Measurements from ENCODE around the gene MAML3. TPM values are rescaled to one million over a fixed set of nuclear protein-coding genes. Genes with fewer than 3 reads are reported as not detected.

MAML3 gene
- total RNA-seq, 6 donors from 2014 or later, result 9.6 to 31.4 (median 14.5) TPM

- no peak for TF ChIP-seq POLR2A (IDR thresholded peaks at IDR 0.05)
- no peak for TF ChIP-seq CTCF (IDR thresholded peaks at IDR 0.05)
- TF ChIP-seq EP300 (IDR thresholded peaks at IDR 0.05), result no peak
- no peak for TF ChIP-seq POLR2AphosphoS5 (IDR thresholded peaks at IDR 0.05)
- H3K27ac ChIP-seq, result no peak overlapping the region
- DNase-seq (no peak), ATAC-seq (ENCODE audit: low FRiP score in 2 of 2) (no peak)
- no peaks in the 10 kb centered on the region for H3K9me3 ChIP-seq
- 96 to 98% methylated on average over 9 of the region's 9 CpGs for WGBS, 2 donors
- no peak overlapping the region for H3K4me3 ChIP-seq
- H3K27me3 ChIP-seq, result no peaks in the 10 kb centered on the region
- no peaks in the 10 kb centered on the region for H3K36me3 ChIP-seq
- peaks cover 0 to 12% (median 5%) of the 10 kb centered on the region in 4 donors for H3K4me1 ChIP-seq
Observed at GRCh38 chr4:139860435-139861024, 293.5 kb downstream of the MAML3 start.

GRCh38 chr4:139859876-139860275, 294.1 kb downstream of the MAML3 start:
- Histone ChIP-seq H3K4me3 (no peak overlapping the region), H3K9me3 (no peaks in the 10 kb centered on the region), H3K36me3 (no peaks in the 10 kb centered on the region), H3K27ac (no peak overlapping the region), H3K4me1 (peaks cover 0 to 12% (median 5%) of the 10 kb centered on the region in 4 donors), H3K27me3 (no peaks in the 10 kb centered on the region)
- no peak for ATAC-seq (ENCODE audit: low FRiP score in 2 of 2)
- TF ChIP-seq EP300 (IDR thresholded peaks at IDR 0.05), result no peak
- peak in 1 of 2 donors; percentile 66 for DNase-seq
- 94 to 96% methylated on average over 22 to 31 of the region's 31 CpGs for WGBS, 2 donors

GRCh38 chr4:139858436-139859205, 295.4 kb downstream of the MAML3 start:
- DNase-seq (no peak), ATAC-seq (ENCODE audit: low FRiP score in 2 of 2) (no peak)
- no peaks in the 10 kb centered on the region for H3K9me3 ChIP-seq
- TF ChIP-seq POLR2AphosphoS5 (IDR thresholded peaks at IDR 0.05) (no peak), EP300 (IDR thresholded peaks at IDR 0.05) (no peak), CTCF (IDR thresholded peaks at IDR 0.05) (no peak), POLR2A (IDR thresholded peaks at IDR 0.05) (no peak)
- H3K4me1 ChIP-seq, result peaks cover 0 to 12% (median 5%) of the 10 kb centered on the region in 4 donors
- H3K27ac ChIP-seq, result no peak overlapping the region
- H3K36me3 ChIP-seq, result no peaks in the 10 kb centered on the region
- no peak overlapping the region for H3K4me3 ChIP-seq
- WGBS, 2 donors, result 94 to 97% methylated on average over 8 of the region's 8 CpGs
- H3K27me3 ChIP-seq, result no peaks in the 10 kb centered on the region

- Histone ChIP-seq H3K4me1 (peaks cover 0 to 12% (median 5%) of the 10 kb centered on the region in 4 donors), H3K4me3 (no peak overlapping the region)
- ATAC-seq (ENCODE audit: low FRiP score in 2 of 2), result no peak
Observed at GRCh38 chr4:139857977-139858376, 296.0 kb downstream of the MAML3 start.

More at GRCh38 chr4:139857977-139858376, 296.0 kb downstream of the MAML3 start:
- Histone ChIP-seq H3K9me3 (no peaks in the 10 kb centered on the region), H3K27me3 (no peaks in the 10 kb centered on the region), H3K36me3 (no peaks in the 10 kb centered on the region), H3K27ac (no peak overlapping the region)
- no peak for DNase-seq
- TF ChIP-seq POLR2AphosphoS5 (IDR thresholded peaks at IDR 0.05), result no peak
- TF ChIP-seq CTCF (IDR thresholded peaks at IDR 0.05), result no peak
- no peak for TF ChIP-seq POLR2A (IDR thresholded peaks at IDR 0.05)
- 36 to 67% methylated on average over 2 of the region's 2 CpGs for WGBS, 2 donors

All from upper lobe of left lung (tissue), 6 donors.